Keratinocyte (primary cell): ENCODE measurements around the gene EYA4. TPM values are rescaled to one million over a fixed set of nuclear protein-coding genes. Genes with fewer than 3 reads are reported as not detected.

Experiments used
- DNase-seq: peaks from one replicate; pipeline ENCODE4 v3.0.0-alpha.2; 2011; ENCODE audit warnings: low read depth, missing footprints, low spot score
- FAIRE-seq: peaks from 2 replicates; lab custom pipeline; 2011; peaks lifted over from hg19 to GRCh38; lab: Jason Lieb, UNC
- H2AFZ ChIP-seq: 2 replicates; pipeline ENCODE4 v1.6.0; 2012; ENCODE audit warnings: low read length, control low read depth, inconsistent platforms; ENCODE audit not compliant: control insufficient read depth
- H3K27ac ChIP-seq: 2 replicates; pipeline ENCODE4 v1.5.1; 2011; ENCODE audit warnings: low read length; ENCODE audit not compliant: control insufficient read depth, insufficient read depth
- H3K27me3 ChIP-seq: 3 replicates; pipeline ENCODE4 v1.6.0; 2011; ENCODE audit warnings: low read length; ENCODE audit not compliant: control insufficient read depth, insufficient read depth; ENCODE audit errors: extremely low read depth
- H3K36me3 ChIP-seq, 2 experiments: 2 replicates in 1 of 2; 3 replicates in 1 of 2; pipeline ENCODE4 v1.5.1; 2011; ENCODE audit warnings: low read length in 2 of 2, mild to moderate bottlenecking in 1 of 2; ENCODE audit not compliant: control insufficient read depth in 2 of 2, insufficient read depth in 2 of 2; ENCODE audit errors: extremely low read depth in 1 of 2
- H3K4me1 ChIP-seq: 3 replicates; pipeline ENCODE4 v1.5.1; 2011; ENCODE audit warnings: low read length; ENCODE audit not compliant: control insufficient read depth, insufficient read depth; ENCODE audit errors: extremely low read depth
- H3K4me2 ChIP-seq: 3 replicates; pipeline ENCODE4 v1.6.0; 2011; ENCODE audit warnings: low read depth, low read length; ENCODE audit not compliant: control insufficient read depth, insufficient read depth; ENCODE audit errors: extremely low read depth
- H3K4me3 ChIP-seq, 3 experiments: fragments of 200-600 bp in 1 of 3; sonication (generic) in 1 of 3; 2 replicates in 2 of 3; 3 replicates in 1 of 3; pipeline ENCODE4 v1.5.1; 2011 to 2016; ENCODE audit warnings: low read length in 3 of 3, mild to moderate bottlenecking in 3 of 3, control low read depth in 2 of 3, inconsistent platforms in 1 of 3, low read depth in 1 of 3, mixed read lengths in 1 of 3, mixed run types in 1 of 3, moderate library complexity in 1 of 3; ENCODE audit not compliant: control insufficient read depth in 2 of 3, insufficient read depth in 2 of 3; ENCODE audit errors: extremely low read depth in 1 of 3
- H3K79me2 ChIP-seq: 2 replicates; pipeline ENCODE4 v1.6.0; 2012; ENCODE audit warnings: low read length; ENCODE audit not compliant: control insufficient read depth, insufficient read depth
- H3K9ac ChIP-seq: 3 replicates; pipeline ENCODE4 v1.6.0; 2011; ENCODE audit warnings: low read length; ENCODE audit not compliant: control insufficient read depth, insufficient read depth; ENCODE audit errors: extremely low read depth
- H3K9me1 ChIP-seq: 3 replicates; pipeline ENCODE4 v1.6.0; 2011; ENCODE audit warnings: low read length; ENCODE audit not compliant: control insufficient read depth, insufficient read depth; ENCODE audit errors: extremely low read depth
- H3K9me3 ChIP-seq: 2 replicates; pipeline ENCODE4 v1.5.1; 2012; ENCODE audit warnings: low read depth, low read length; ENCODE audit not compliant: control insufficient read depth
- H4K20me1 ChIP-seq: 3 replicates; pipeline ENCODE4 v1.6.0; 2011; ENCODE audit warnings: low read length; ENCODE audit not compliant: control insufficient read depth, insufficient read depth; ENCODE audit errors: extremely low read depth
- CTCF ChIP-seq, 3 experiments: IDR thresholded peaks in 1 of 3; conservative IDR thresholded peaks in 1 of 3; optimal IDR thresholded peaks in 1 of 3; 2 replicates in 2 of 3; 3 replicates in 1 of 3; pipeline versions ENCODE3 to v1.5.1; 2011; ENCODE audit warnings: low read length in 3 of 3, mild to moderate bottlenecking in 3 of 3, moderate library complexity in 2 of 3, control low read depth in 1 of 3, inconsistent platforms in 1 of 3; ENCODE audit not compliant: insufficient read depth in 2 of 3; ENCODE audit errors: extremely low read depth in 1 of 3
- EZH2 ChIP-seq: IDR thresholded peaks from one replicate; pipeline ENCODE4 v1.6.1; 2012; ENCODE audit warnings: inconsistent platforms, mild to moderate bottlenecking, low read length, moderate library complexity
- dilution Hi-C: fragments of 300-500 bp; cut with MboI; formaldehyde crosslinking; loops from one replicate; pipeline ENCODE4 v1.7.0; 2020; ENCODE audit warnings: low sequenced_read_pairs; ENCODE audit not compliant: extremely low pct_ligation_motif_present
- polyA plus RNA-seq, 5 experiments: library from polyadenylated mRNA; depleted of rRNA in 3 of 5; stranded (reverse) in 3 of 5; stranded (forward) in 1 of 5; unstranded in 1 of 5; fragments of >200 nt; gene quantifications; 1 replicate in 1 of 5; 2 replicates in 3 of 5; 3 replicates in 1 of 5; pipeline versions ENCODE4 v1.2.1 to v1.2.3, GENCODE V29; 2011 to 2012; ENCODE audit warnings: missing spikeins in 2 of 5, low read depth in 1 of 5, low replicate concordance in 1 of 5

The EYA4 gene
- polyA plus RNA-seq, 1 donor (not counting 4 experiments of a cell fraction or from before 2014, with no cell fraction given) = 0.01 TPM

- H2AFZ ChIP-seq = no peak overlapping the region
- H3K27ac ChIP-seq = no peak overlapping the region
- no peaks in the 10 kb centered on the region for H3K4me1 ChIP-seq
- no peaks in the 10 kb centered on the region for H3K9me3 ChIP-seq
- no peaks in the 10 kb centered on the region for H4K20me1 ChIP-seq
- no peak overlapping the region for H3K4me3 ChIP-seq
- no peak overlapping the region for H3K9ac ChIP-seq
- H3K4me2 ChIP-seq = no peak overlapping the region
- no peaks in the 10 kb centered on the region for H3K36me3 ChIP-seq
- no peaks in the 10 kb centered on the region for H3K27me3 ChIP-seq
- no peak for TF ChIP-seq EZH2
- TF ChIP-seq CTCF (optimal IDR thresholded peaks at IDR 0.05 in 1 of 3, IDR thresholded peaks at IDR 0.05 in 1 of 3, conservative IDR thresholded peaks at IDR 0.05 in 1 of 3; ENCODE audit: extremely low read depth in 1 of 3, insufficient read depth in 2 of 3, low read length in 3 of 3) = no peak
- DNase-seq = no peak
- H3K79me2 ChIP-seq = no peaks in the 10 kb centered on the region
- dilution Hi-C loops = no loop called here
- no peaks in the 10 kb centered on the region for H3K9me1 ChIP-seq
- FAIRE-seq = no peak
Observed at GRCh38 chr6:133340557-133340956, 99.4 kb downstream of the EYA4 start.

GRCh38 chr6:133341607-133342158 is 100.5 kb downstream of the EYA4 start:
- dilution Hi-C loops = no loop called here
- no peak for TF ChIP-seq CTCF (optimal IDR thresholded peaks at IDR 0.05 in 1 of 3, IDR thresholded peaks at IDR 0.05 in 1 of 3, conservative IDR thresholded peaks at IDR 0.05 in 1 of 3; ENCODE audit: extremely low read depth in 1 of 3, insufficient read depth in 2 of 3, low read length in 3 of 3)
- no peak for TF ChIP-seq EZH2
- Histone ChIP-seq H3K9me3 (no peaks in the 10 kb centered on the region), H3K27ac (no peak overlapping the region), H3K4me1 (no peaks in the 10 kb centered on the region), H2AFZ (no peak overlapping the region), H3K79me2 (no peaks in the 10 kb centered on the region), H3K27me3 (no peaks in the 10 kb centered on the region), H3K4me3 (no peak overlapping the region), H3K4me2 (no peak overlapping the region), H4K20me1 (no peaks in the 10 kb centered on the region), H3K9ac (no peak overlapping the region), H3K36me3 (no peaks in the 10 kb centered on the region), H3K9me1 (no peaks in the 10 kb centered on the region)
- FAIRE-seq = no peak
- no peak for DNase-seq
